SU-DHL-6 (cell line): Measurements from ENCODE around the gene PMEPA1.

Experiments
- H2AFZ ChIP-seq: fragments of 200-600 bp; sonication (generic); 2 replicates; pipeline ENCODE4 v1.6.1; 2014; ENCODE audit warnings: low read depth, mild to moderate bottlenecking, moderate library complexity, mixed read lengths, antibody characterized with exemption, low read length; ENCODE audit not compliant: severe bottlenecking
- H3F3A ChIP-seq: fragments of 200-600 bp; shearing (Covaris generic); 2 replicates; pipeline ENCODE4 v1.6.0; 2016; ENCODE audit warnings: antibody characterized with exemption, mild to moderate bottlenecking; ENCODE audit not compliant: insufficient read depth
- H3K27ac ChIP-seq: fragments of 200-600 bp; sonication (generic); 2 replicates; pipeline ENCODE4 v1.5.1; 2016; ENCODE audit warnings: low read depth, mild to moderate bottlenecking, low read length, moderate library complexity, mixed read lengths
- H3K27me3 ChIP-seq: fragments of 200-600 bp; sonication (generic), shearing (Covaris generic); 2 replicates; pipeline ENCODE4 v1.6.0; 2014; ENCODE audit warnings: mild to moderate bottlenecking, low read length
- H3K36me3 ChIP-seq: fragments of 200-600 bp; sonication (generic); 2 replicates; pipeline ENCODE4 v1.6.1; 2014; ENCODE audit warnings: mild to moderate bottlenecking, low read length, mixed read lengths
- H3K4me2 ChIP-seq: fragments of 300-600, 200-600 bp; shearing (Covaris generic), sonication (generic); 2 replicates; pipeline ENCODE4 v1.6.0; 2014; ENCODE audit warnings: low read length, low read depth, mild to moderate bottlenecking; ENCODE audit not compliant: poor library complexity, severe bottlenecking
- H3K4me3 ChIP-seq: fragments of 200-600 bp; sonication (generic); 2 replicates; pipeline ENCODE4 v1.5.1; 2014; ENCODE audit warnings: antibody characterized with exemption, low read length, mild to moderate bottlenecking, mixed read lengths; ENCODE audit not compliant: insufficient read depth, poor library complexity, severe bottlenecking
- H3K79me2 ChIP-seq: fragments of 200-600 bp; sonication (generic); 2 replicates; pipeline ENCODE4 v1.6.1; 2014; ENCODE audit warnings: mild to moderate bottlenecking, low read length, moderate library complexity; ENCODE audit not compliant: insufficient read depth
- H3K9ac ChIP-seq: fragments of 200-600 bp; sonication (generic); 2 replicates; pipeline ENCODE4 v1.7.0; 2014; ENCODE audit warnings: mild to moderate bottlenecking, low read length
- H3K9me2 ChIP-seq: fragments of 200-600 bp; sonication (generic); replicated peaks from 2 replicates; pipeline ENCODE4 v1.6.1; 2014; ENCODE audit warnings: low read length; ENCODE audit not compliant: insufficient read depth
- H3K9me3 ChIP-seq: fragments of 200-600 bp; sonication (generic); 2 replicates; pipeline ENCODE4 v1.6.1; 2014; ENCODE audit warnings: low read length, mixed read lengths; ENCODE audit not compliant: insufficient read depth
- H4K20me1 ChIP-seq: fragments of 200-600 bp; sonication (generic); 2 replicates; pipeline ENCODE4 v1.6.1; 2014; ENCODE audit warnings: low read depth, mild to moderate bottlenecking, antibody characterized with exemption, low read length, moderate library complexity, mixed read lengths
- EZH2phosphoT487 ChIP-seq: fragments of 200-600 bp; sonication (generic), shearing (Covaris generic); conservative IDR thresholded peaks from 2 replicates; pipeline ENCODE4 v1.6.1; 2018; ENCODE audit warnings: mild to moderate bottlenecking, antibody characterized with exemption, low read length, moderate library complexity, mixed read lengths
- TF ChIP-seq, protein P1 (sequence below): fragments of 200-600 bp; sonication (generic); IDR thresholded peaks from one replicate; pipeline ENCODE4 v1.5.1; 2017; ENCODE audit warnings: antibody characterized with exemption, mild to moderate bottlenecking, low read length, moderate library complexity; ENCODE audit not compliant: insufficient read depth, poor library complexity, severe bottlenecking

Gene PMEPA1

GRCh38 chr20:57683287-57683686 lies 26.5 kb downstream of the PMEPA1 start:
- Histone ChIP-seq H3K4me3 (no peak overlapping the region), H3K9me2 (no peaks in the 10 kb centered on the region), H3K36me3 (no peaks in the 10 kb centered on the region), H4K20me1 (no peaks in the 10 kb centered on the region), H3K27ac (peak overlapping the region; percentile 96), H2AFZ (no peak overlapping the region), H3K9ac (peak overlapping the region; percentile 51), H3K79me2 (no peaks in the 10 kb centered on the region), H3K9me3 (no peaks in the 10 kb centered on the region), H3F3A (peaks cover 66% of the 10 kb centered on the region), H3K27me3 (no peaks in the 10 kb centered on the region), H3K4me2 (peak overlapping the region; percentile 64)
- no peak for TF ChIP-seq EZH2phosphoT487
- TF ChIP-seq, protein P1, sequence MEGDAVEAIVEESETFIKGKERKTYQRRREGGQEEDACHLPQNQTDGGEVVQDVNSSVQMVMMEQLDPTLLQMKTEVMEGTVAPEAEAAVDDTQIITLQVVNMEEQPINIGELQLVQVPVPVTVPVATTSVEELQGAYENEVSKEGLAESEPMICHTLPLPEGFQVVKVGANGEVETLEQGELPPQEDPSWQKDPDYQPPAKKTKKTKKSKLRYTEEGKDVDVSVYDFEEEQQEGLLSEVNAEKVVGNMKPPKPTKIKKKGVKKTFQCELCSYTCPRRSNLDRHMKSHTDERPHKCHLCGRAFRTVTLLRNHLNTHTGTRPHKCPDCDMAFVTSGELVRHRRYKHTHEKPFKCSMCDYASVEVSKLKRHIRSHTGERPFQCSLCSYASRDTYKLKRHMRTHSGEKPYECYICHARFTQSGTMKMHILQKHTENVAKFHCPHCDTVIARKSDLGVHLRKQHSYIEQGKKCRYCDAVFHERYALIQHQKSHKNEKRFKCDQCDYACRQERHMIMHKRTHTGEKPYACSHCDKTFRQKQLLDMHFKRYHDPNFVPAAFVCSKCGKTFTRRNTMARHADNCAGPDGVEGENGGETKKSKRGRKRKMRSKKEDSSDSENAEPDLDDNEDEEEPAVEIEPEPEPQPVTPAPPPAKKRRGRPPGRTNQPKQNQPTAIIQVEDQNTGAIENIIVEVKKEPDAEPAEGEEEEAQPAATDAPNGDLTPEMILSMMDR: no peak

DNA sequence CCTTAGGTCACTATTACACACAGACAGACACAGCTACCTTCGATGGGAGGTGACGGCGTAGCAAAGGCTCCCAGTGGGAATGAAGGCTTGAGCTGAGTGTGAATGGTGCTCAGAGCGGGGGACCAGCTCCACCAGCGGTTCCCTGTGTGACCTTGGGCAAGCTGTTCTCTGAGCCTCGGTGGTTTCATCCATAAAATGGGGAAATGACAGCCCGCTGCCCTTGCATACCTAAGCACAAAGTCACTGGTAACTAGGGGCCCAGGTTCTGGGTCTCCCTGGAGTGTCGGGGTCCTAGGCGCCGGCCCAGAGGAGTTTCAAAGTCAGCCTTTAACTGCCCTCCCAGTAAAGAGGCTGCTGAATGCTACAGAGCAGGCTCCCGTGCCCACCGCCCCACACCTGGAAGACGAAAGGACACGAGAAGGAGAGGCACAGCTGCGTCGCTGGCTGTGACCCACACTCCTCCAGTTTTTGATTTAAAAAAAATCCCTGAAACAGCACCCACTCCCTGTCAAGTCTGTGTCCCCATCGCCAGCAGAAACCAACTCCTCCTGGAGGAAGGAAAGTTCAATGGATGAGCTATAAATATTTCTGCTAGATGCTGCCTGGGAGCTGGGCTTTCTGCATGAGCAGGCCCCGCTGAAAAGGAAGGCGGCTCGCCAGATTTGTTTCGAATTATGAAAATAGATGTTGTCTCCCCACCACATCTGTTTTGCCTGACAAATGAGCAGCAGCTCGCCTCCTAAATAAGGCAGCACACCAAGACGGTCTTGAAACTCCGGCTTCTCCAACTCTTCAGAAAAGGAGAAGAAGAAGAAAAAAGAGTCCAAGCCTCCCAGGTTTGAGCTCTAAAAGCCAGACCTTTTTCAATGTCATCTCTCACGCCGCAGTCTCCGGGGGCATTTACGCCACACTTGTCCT lies 27.4 kb downstream of the PMEPA1 start:
- H3K9ac ChIP-seq: peak overlapping the region; percentile 51

DNA sequence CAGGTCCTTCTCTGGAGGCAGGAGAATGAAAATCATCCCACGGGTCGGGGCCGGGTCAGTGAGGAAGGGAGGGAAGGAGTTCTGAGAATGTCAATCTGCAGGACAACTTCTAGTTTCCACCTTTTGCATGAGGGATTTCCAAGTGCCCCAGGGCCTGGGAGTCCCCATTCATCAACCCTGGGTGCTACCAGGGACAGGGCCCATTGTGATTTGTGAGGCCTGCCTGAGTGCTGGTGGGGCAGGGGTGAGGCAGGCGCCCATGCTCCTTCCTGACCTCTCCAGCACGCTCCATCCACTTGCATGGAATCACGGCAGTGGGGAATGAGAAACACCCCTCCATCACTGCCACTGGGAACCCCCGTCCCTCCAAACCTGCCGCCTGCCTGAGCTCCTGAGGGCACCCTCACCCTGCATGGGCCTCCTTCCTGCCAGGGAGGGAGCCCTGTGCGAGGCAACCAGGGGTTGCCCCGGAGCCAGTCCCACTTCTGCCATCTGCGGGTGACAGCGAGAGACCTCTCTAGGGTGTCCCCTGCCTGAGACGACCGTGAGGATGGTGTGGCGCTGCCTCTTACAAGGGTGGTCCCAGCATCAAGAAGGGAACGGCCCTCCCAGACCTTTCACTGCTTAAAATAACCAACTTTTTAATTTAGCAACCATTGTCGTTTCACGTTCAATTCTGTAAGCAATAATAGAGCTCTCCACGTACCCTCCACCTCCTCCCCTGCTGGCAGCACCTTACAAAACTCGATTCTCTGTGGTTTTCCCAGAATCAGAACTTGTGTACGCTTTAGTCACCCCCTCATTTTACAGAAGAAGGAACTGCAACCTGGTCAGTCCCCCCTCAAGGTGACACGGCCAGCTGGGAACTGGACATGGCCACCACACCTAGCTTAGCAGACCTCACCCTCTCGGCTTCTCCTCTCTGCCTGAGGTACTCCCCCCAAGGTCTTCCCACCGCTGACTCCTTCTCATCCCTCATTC lies 28.6 kb downstream of the PMEPA1 start:
- TF ChIP-seq, protein P1: no peak
- no peak for TF ChIP-seq EZH2phosphoT487

More for the DNA sequence above, 27.4 kb downstream of the PMEPA1 start:
- H3K27ac ChIP-seq: peak overlapping the region; percentile 96
- H3K9me3 ChIP-seq: no peaks in the 10 kb centered on the region
- TF ChIP-seq, protein P1: no peak
- no peak for TF ChIP-seq EZH2phosphoT487
- H3K9me2 ChIP-seq: no peaks in the 10 kb centered on the region
- H4K20me1 ChIP-seq: no peaks in the 10 kb centered on the region
- peak overlapping the region; percentile 64 for H3K4me2 ChIP-seq
- no peaks in the 10 kb centered on the region for H3K79me2 ChIP-seq
- no peaks in the 10 kb centered on the region for H3K36me3 ChIP-seq
- H3K27me3 ChIP-seq: no peaks in the 10 kb centered on the region
- peaks cover 66% of the 10 kb centered on the region for H3F3A ChIP-seq
- peak overlapping the region; percentile 2 for H3K4me3 ChIP-seq
- H2AFZ ChIP-seq: no peak overlapping the region

More for the DNA sequence above, 28.6 kb downstream of the PMEPA1 start:
- Histone ChIP-seq H3K9ac (peak overlapping the region; percentile 51), H3K27me3 (no peaks in the 10 kb centered on the region), H2AFZ (no peak overlapping the region), H3K27ac (peak overlapping the region; percentile 96), H3K9me2 (no peaks in the 10 kb centered on the region), H4K20me1 (no peaks in the 10 kb centered on the region), H3K79me2 (no peaks in the 10 kb centered on the region), H3K36me3 (no peaks in the 10 kb centered on the region), H3K4me2 (peak overlapping the region; percentile 57), H3F3A (peaks cover 61% of the 10 kb centered on the region), H3K4me3 (peak overlapping the region; percentile 2), H3K9me3 (no peaks in the 10 kb centered on the region)
